Measurements from ENCODE around the gene ATP6V0B. TPM values are rescaled to one million over a fixed set of nuclear protein-coding genes. Genes with fewer than 3 reads are reported as not detected.

Gene ATP6V0B
- total and polyA plus RNA-seq, 2 of the 8 experiments (the other 6 are each of a cell fraction or from before 2014, with no cell fraction given): 105 to 308 TPM

DNA sequence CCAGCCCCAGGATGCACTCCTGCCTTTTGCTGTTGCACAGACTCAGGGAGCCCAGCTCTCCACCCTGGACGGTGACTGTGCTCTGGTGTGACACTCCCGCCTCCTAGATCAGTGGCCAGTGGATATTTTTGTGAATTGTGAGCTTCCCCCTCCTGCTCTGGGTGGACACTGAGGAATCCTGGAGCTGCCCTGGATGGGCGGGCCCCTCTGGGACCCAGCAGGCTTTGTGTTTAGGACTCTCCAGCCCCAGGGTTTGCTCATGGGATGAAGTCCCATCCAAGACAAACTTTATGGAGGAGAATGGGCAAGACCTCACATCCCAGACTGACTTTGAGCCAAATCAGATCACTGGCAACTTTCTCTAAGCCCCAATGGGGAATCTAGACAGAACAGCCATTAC is 40.4 kb downstream of the ATP6V0B start (continued):
- TF ChIP-seq GTF2F1 (IDR thresholded peaks at IDR 0.05; ENCODE audit: borderline replicate concordance, low read depth, low read length): no peak
